Measurements from ENCODE around the gene PPARG.

DNA sequence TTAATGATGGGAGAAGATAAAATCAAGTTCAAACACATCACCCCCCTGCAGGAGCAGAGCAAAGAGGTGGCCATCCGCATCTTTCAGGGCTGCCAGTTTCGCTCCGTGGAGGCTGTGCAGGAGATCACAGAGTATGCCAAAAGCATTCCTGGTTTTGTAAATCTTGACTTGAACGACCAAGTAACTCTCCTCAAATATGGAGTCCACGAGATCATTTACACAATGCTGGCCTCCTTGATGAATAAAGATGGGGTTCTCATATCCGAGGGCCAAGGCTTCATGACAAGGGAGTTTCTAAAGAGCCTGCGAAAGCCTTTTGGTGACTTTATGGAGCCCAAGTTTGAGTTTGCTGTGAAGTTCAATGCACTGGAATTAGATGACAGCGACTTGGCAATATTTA is 127.9 kb downstream of the PPARG start:
- TF ChIP-seq EZH2 (IDR thresholded peaks at IDR 0.05; ENCODE audit: insufficient read depth, poor library complexity, severe bottlenecking) (no peak), EZH2phosphoT487 (IDR thresholded peaks at IDR 0.05; ENCODE audit: insufficient read depth, low read depth) (no peak)
